K562 (cell line): Measurements from ENCODE around the gene SLC25A51. TPM values are rescaled to one million over a fixed set of nuclear protein-coding genes. Genes with fewer than 3 reads are reported as not detected.

Experiments used
- CREB1 ChIP-seq, 2 experiments: sonication (generic) in 1 of 2; formaldehyde crosslinking in 1 of 2; IDR thresholded peaks; 2 replicates each; pipeline versions ENCODE4 v1.6.1 to v1.8.0; 2012 to 2022; ENCODE audit warnings: inconsistent platforms in 1 of 2, mild to moderate bottlenecking in 1 of 2, missing genetic modification reagents in 1 of 2, moderate library complexity in 1 of 2
- ELF2 ChIP-seq: fragments of 250-450 bp; sonication (Bioruptor Pico); IDR thresholded peaks from 2 replicates; pipeline ENCODE4 v1.5.0; 2021; ENCODE audit warnings: mild to moderate bottlenecking
- FOXJ3 ChIP-seq: sonication (generic); formaldehyde crosslinking; IDR thresholded peaks from 2 replicates; pipeline ENCODE4 v1.4.0; 2020; ENCODE audit warnings: mild to moderate bottlenecking, missing genetic modification reagents
- GABPA ChIP-seq: fragments of 200-800 bp; sonication (Bioruptor generic); conservative IDR thresholded peaks from 2 replicates; pipeline ENCODE4 v1.6.1; 2016; ENCODE audit warnings: low read depth, missing genetic modification characterization, missing compliant biosample characterization
- KLF6 ChIP-seq: fragments of 250-450 bp; sonication (Bioruptor Pico); IDR thresholded peaks from 2 replicates; pipeline ENCODE4 v1.4.0; 2020; ENCODE audit warnings: mild to moderate bottlenecking, moderate library complexity, borderline replicate concordance
- NFE2 ChIP-seq: IDR thresholded peaks from 2 replicates; pipeline ENCODE4 v1.6.1; 2014; ENCODE audit warnings: antibody characterized with exemption, low read depth
- POLR3G ChIP-seq: IDR thresholded peaks from 2 replicates; pipeline ENCODE4 v1.6.1; 2011; ENCODE audit not compliant: insufficient read length, insufficient replicate concordance; ENCODE audit errors: extremely low read depth
- RBBP5 ChIP-seq: fragments of 200-600 bp; sonication (generic); IDR thresholded peaks from 2 replicates; pipeline ENCODE4 v1.6.1; 2012; ENCODE audit warnings: borderline replicate concordance, mild to moderate bottlenecking, low read length, control low read depth, inconsistent platforms; ENCODE audit not compliant: insufficient read depth, poor library complexity, severe bottlenecking
- SFPQ ChIP-seq: fragments of 200-400 bp; formaldehyde crosslinking; IDR thresholded peaks from 2 replicates; pipeline ENCODE4 v1.6.1; 2017; ENCODE audit warnings: mild to moderate bottlenecking, low read depth, low read length, moderate library complexity
- SPI1 ChIP-seq: IDR thresholded peaks from 2 replicates; pipeline ENCODE4 v1.6.1; 2011; ENCODE audit warnings: low read depth, low read length, control low read depth, borderline replicate concordance
- TFAP4 ChIP-seq: sonication (generic); formaldehyde crosslinking; IDR thresholded peaks from 2 replicates; pipeline ENCODE4 v1.8.0; 2022; ENCODE audit warnings: missing genetic modification reagents, mild to moderate bottlenecking, moderate library complexity, borderline replicate concordance
- ZKSCAN1 ChIP-seq: fragments of 150-350 bp; IDR thresholded peaks from 2 replicates; pipeline ENCODE4 v1.6.1; 2016; ENCODE audit warnings: low read depth, low read length
- ZNF212 ChIP-seq: fragments of 450-650 bp; formaldehyde crosslinking; IDR thresholded peaks from 2 replicates; pipeline ENCODE4 v1.4.0; 2020; ENCODE audit warnings: mild to moderate bottlenecking
- ZNF347 ChIP-seq: fragments of 450-650 bp; formaldehyde crosslinking; IDR thresholded peaks from 2 replicates; pipeline ENCODE4 v1.4.0; 2020; ENCODE audit warnings: low read depth, mild to moderate bottlenecking, moderate library complexity
- ZNF77 ChIP-seq: fragments of 250-450 bp; sonication (Bioruptor Pico); IDR thresholded peaks from 2 replicates; pipeline ENCODE4 v1.5.0; 2020
- polyA plus RNA-seq, 8 experiments: library from polyadenylated mRNA; depleted of rRNA in 4 of 8; stranded (reverse) in 5 of 8; unstranded in 3 of 8; fragments of >200 nt; fragmentation: Nextera tagmentation in 2 of 8; fragmentation: Illumina TruSeq in 1 of 8; extraction: Ambion mirVana in 2 of 8; extraction: Trizol in 1 of 8; gene quantifications; 2 replicates each; pipeline versions ENCODE4 v1.2.1 to v1.2.3, GENCODE V29; 2011 to 2014; ENCODE audit warnings: inconsistent platforms in 1 of 8, missing spikeins in 1 of 8
- total RNA-seq, 7 experiments: library from RNA; depleted of rRNA in 6 of 7; stranded (reverse); fragments of >200 nt in 6 of 7; fragmentation: Illumina TruSeq in 2 of 7; extraction: Trizol in 2 of 7; gene quantifications; 2 replicates each; pipeline versions ENCODE4 v1.2.1 to v1.2.3, GENCODE V29; 2011 to 2021; ENCODE audit warnings: low replicate concordance in 1 of 7
- TF ChIP-seq, protein P1 (sequence below): fragments of 450-650 bp; formaldehyde crosslinking; conservative IDR thresholded peaks from 2 replicates; pipeline ENCODE4 v1.4.0; 2022; ENCODE audit warnings: mild to moderate bottlenecking, missing genetic modification characterization
- TF ChIP-seq, protein P2 (sequence below): fragments of 200-800 bp; sonication (Bioruptor generic); IDR thresholded peaks from 2 replicates; pipeline ENCODE4 v1.6.1; 2017; ENCODE audit warnings: missing genetic modification characterization, missing compliant biosample characterization

SLC25A51 gene
- total and polyA plus RNA-seq, 9 of the 15 experiments (the other 6 are each of a cell fraction or from before 2014, with no cell fraction given): 9.1 to 40.7 (median 24.5) TPM

- TF ChIP-seq GABPA: peak; percentile 57
- TF ChIP-seq ELF2 (CRISPR knock-in tag): peak; percentile 62; the same call in 1 of the 2 replicates
- TF ChIP-seq CREB1 (IDR thresholded peaks at IDR 0.05): peak; percentile 64; the same call in 1 of the 2 replicates
- peak; percentile 83 for TF ChIP-seq CREB1 (CRISPR knock-in tag; IDR thresholded peaks at IDR 0.05)
- no peak for TF ChIP-seq SPI1
- no peak for TF ChIP-seq POLR3G
- TF ChIP-seq TFAP4 (CRISPR knock-in tag): peak; percentile 90
- TF ChIP-seq, protein P1, sequence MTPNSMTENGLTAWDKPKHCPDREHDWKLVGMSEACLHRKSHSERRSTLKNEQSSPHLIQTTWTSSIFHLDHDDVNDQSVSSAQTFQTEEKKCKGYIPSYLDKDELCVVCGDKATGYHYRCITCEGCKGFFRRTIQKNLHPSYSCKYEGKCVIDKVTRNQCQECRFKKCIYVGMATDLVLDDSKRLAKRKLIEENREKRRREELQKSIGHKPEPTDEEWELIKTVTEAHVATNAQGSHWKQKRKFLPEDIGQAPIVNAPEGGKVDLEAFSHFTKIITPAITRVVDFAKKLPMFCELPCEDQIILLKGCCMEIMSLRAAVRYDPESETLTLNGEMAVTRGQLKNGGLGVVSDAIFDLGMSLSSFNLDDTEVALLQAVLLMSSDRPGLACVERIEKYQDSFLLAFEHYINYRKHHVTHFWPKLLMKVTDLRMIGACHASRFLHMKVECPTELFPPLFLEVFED (CRISPR knock-in tag): peak; percentile 82
- 0 out of 2 replicates have a peak, but pooled peaks have one; percentile 75 for TF ChIP-seq ZNF212
- no peak for TF ChIP-seq FOXJ3 (CRISPR knock-in tag)
- TF ChIP-seq RBBP5: peak; percentile 94
- peak; percentile 46 for TF ChIP-seq NFE2
- peak; percentile 87; the same call in 1 of the 2 replicates for TF ChIP-seq KLF6 (CRISPR knock-in tag)
- no peak; the same call in 1 of the 2 replicates for TF ChIP-seq ZNF77 (CRISPR knock-in tag)
- 0 out of 2 replicates have a peak, but pooled peaks have one; percentile 32 for TF ChIP-seq ZNF347 (CRISPR knock-in tag)
- no peak for TF ChIP-seq SFPQ
- peak; percentile 87 for TF ChIP-seq ZKSCAN1
- TF ChIP-seq, protein P2, sequence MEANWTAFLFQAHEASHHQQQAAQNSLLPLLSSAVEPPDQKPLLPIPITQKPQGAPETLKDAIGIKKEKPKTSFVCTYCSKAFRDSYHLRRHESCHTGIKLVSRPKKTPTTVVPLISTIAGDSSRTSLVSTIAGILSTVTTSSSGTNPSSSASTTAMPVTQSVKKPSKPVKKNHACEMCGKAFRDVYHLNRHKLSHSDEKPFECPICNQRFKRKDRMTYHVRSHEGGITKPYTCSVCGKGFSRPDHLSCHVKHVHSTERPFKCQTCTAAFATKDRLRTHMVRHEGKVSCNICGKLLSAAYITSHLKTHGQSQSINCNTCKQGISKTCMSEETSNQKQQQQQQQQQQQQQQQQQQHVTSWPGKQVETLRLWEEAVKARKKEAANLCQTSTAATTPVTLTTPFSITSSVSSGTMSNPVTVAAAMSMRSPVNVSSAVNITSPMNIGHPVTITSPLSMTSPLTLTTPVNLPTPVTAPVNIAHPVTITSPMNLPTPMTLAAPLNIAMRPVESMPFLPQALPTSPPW (CRISPR knock-in tag): peak; percentile 83
Measured at GRCh38 chr9:37903647-37904444, at the start of gene SLC25A51 (continued).
